Liver (tissue), 9 donors: ENCODE data around the gene PPM1J. TPM values are rescaled to one million over a fixed set of nuclear protein-coding genes. Genes with fewer than 3 reads are reported as not detected.

ENCODE experiments used
- DNase-seq: peaks from one replicate; pipeline ENCODE4 v3.0.0-alpha.2; 2017; ENCODE audit warnings: low spot score
- H3K27ac ChIP-seq, 2 donors: one replicate each; pipeline ENCODE4 v1.7.0; 2013; ENCODE audit warnings: inconsistent platforms in 2 of 2, low read length in 2 of 2, control low read depth in 1 of 2, low read depth in 1 of 2, mild to moderate bottlenecking in 1 of 2
- H3K27me3 ChIP-seq, 4 donors: one replicate each; pipeline versions ENCODE4 v1.6.1 to v1.7.0; 2013; ENCODE audit warnings: low read length in 3 of 4, inconsistent platforms in 1 of 4, mild to moderate bottlenecking in 1 of 4, moderate library complexity in 1 of 4; ENCODE audit not compliant: control insufficient read depth in 4 of 4, insufficient read depth in 4 of 4
- H3K36me3 ChIP-seq, 4 donors: one replicate each; pipeline versions ENCODE4 v1.6.1 to v1.7.0; 2013; ENCODE audit warnings: low read length in 3 of 4, mild to moderate bottlenecking in 3 of 4, low read depth in 1 of 4, moderate library complexity in 1 of 4; ENCODE audit not compliant: control insufficient read depth in 4 of 4, insufficient read depth in 3 of 4
- H3K4me1 ChIP-seq, 4 donors: one replicate each; pipeline versions ENCODE4 v1.6.1 to v1.7.0; 2013; ENCODE audit warnings: low read length in 3 of 4, mild to moderate bottlenecking in 3 of 4, moderate library complexity in 1 of 4; ENCODE audit not compliant: control insufficient read depth in 4 of 4, insufficient read depth in 4 of 4
- H3K4me3 ChIP-seq, 3 donors: one replicate each; pipeline versions ENCODE4 v1.6.1 to v1.7.0; 2013; ENCODE audit warnings: low read length in 3 of 3, control low read depth in 1 of 3, low read depth in 1 of 3, mild to moderate bottlenecking in 1 of 3
- H3K9ac ChIP-seq, 2 donors: one replicate each; pipeline ENCODE4 v1.7.0; 2013; ENCODE audit warnings: low read length in 2 of 2, mild to moderate bottlenecking in 2 of 2, moderate library complexity in 2 of 2, control low read depth in 1 of 2, low read depth in 1 of 2
- H3K9me3 ChIP-seq, 4 donors: one replicate each; pipeline versions ENCODE4 v1.6.1 to v1.7.0; 2013; ENCODE audit warnings: low read length in 3 of 4; ENCODE audit not compliant: control insufficient read depth in 4 of 4
- CTCF ChIP-seq: fragments of 150-350 bp; IDR thresholded peaks from 2 replicates; pipeline ENCODE4 v1.5.1; 2017; ENCODE audit warnings: improper control_type of control experiment, low read depth, low read length; ENCODE audit not compliant: missing input control
- EGR1 ChIP-seq, 2 donors: IDR thresholded peaks; 2 replicates each; pipeline ENCODE4 v1.6.1; 2016 to 2018; ENCODE audit warnings: antibody characterized with exemption in 2 of 2, low read depth in 2 of 2
- FOXA1 ChIP-seq: IDR thresholded peaks from 2 replicates; pipeline ENCODE4 v1.6.1; 2016; ENCODE audit warnings: antibody characterized with exemption
- FOXA2 ChIP-seq: IDR thresholded peaks from 2 replicates; pipeline ENCODE4 v1.6.1; 2016; ENCODE audit warnings: antibody characterized with exemption
- GABPA ChIP-seq, 2 donors: IDR thresholded peaks in 1 of 2; conservative IDR thresholded peaks in 1 of 2; 2 replicates each; pipeline ENCODE4 v1.6.1; 2016; ENCODE audit warnings: antibody characterized with exemption in 2 of 2, mild to moderate bottlenecking in 1 of 2, moderate library complexity in 1 of 2
- HNF4A ChIP-seq, 2 donors: conservative IDR thresholded peaks; 2 replicates each; pipeline ENCODE4 v1.6.1; 2016; ENCODE audit warnings: antibody characterized with exemption in 2 of 2, mild to moderate bottlenecking in 2 of 2
- HNF4G ChIP-seq: IDR thresholded peaks from 2 replicates; pipeline ENCODE4 v1.6.1; 2016; ENCODE audit warnings: antibody characterized with exemption
- JUND ChIP-seq, 2 donors: IDR thresholded peaks; 2 replicates each; pipeline ENCODE4 v1.6.1; 2016; ENCODE audit warnings: antibody characterized with exemption in 2 of 2
- MAX ChIP-seq: IDR thresholded peaks from 2 replicates; pipeline ENCODE4 v1.6.1; 2016; ENCODE audit warnings: antibody characterized with exemption
- NR2F2 ChIP-seq: IDR thresholded peaks from 2 replicates; pipeline ENCODE4 v1.6.1; 2016; ENCODE audit warnings: antibody characterized with exemption
- RAD21 ChIP-seq, 2 donors: IDR thresholded peaks; 2 replicates each; pipeline ENCODE4 v1.6.1; 2016; ENCODE audit warnings: antibody characterized with exemption in 2 of 2, mild to moderate bottlenecking in 2 of 2
- REST ChIP-seq: IDR thresholded peaks from 2 replicates; pipeline ENCODE4 v1.6.1; 2016; ENCODE audit warnings: antibody characterized with exemption, mild to moderate bottlenecking
- RXRA ChIP-seq, 2 donors: IDR thresholded peaks; 2 replicates each; pipeline ENCODE4 v1.6.1; 2017 to 2018; ENCODE audit warnings: antibody characterized with exemption in 2 of 2, mild to moderate bottlenecking in 1 of 2
- SP1 ChIP-seq: IDR thresholded peaks from 2 replicates; pipeline ENCODE4 v1.6.1; 2018; ENCODE audit warnings: antibody characterized with exemption, mild to moderate bottlenecking
- TAF1 ChIP-seq: conservative IDR thresholded peaks from 2 replicates; pipeline ENCODE4 v1.6.1; 2016; ENCODE audit warnings: antibody characterized with exemption, mild to moderate bottlenecking
- YY1 ChIP-seq: IDR thresholded peaks from 2 replicates; pipeline ENCODE4 v1.6.1; 2016; ENCODE audit warnings: antibody characterized with exemption, mild to moderate bottlenecking
- WGBS: extraction: QIAGEN DNeasy Blood & Tissue Kit; methylation state at CpG from one replicate; pipeline ENCODE4 v1.1.7; 2013; 5-methylcytosine and 5-hydroxymethylcytosine counted together
- polyA plus RNA-seq, 2 donors: library from polyadenylated mRNA; stranded (reverse) in 1 of 2; unstranded in 1 of 2; fragments of 200-250 nt in 1 of 2; fragments of >200 nt in 1 of 2; fragmentation: Nextera tagmentation in 1 of 2; extraction: Ambion mirVana in 1 of 2; gene quantifications; one replicate each; pipeline versions ENCODE4 v1.2.1 to v1.2.3, GENCODE V29; 2013 to 2015
- total RNA-seq, 2 donors: library from RNA; depleted of rRNA; stranded (reverse); fragments of >200 nt; gene quantifications; one replicate each; pipeline ENCODE4 v1.2.3, GENCODE V29; 2014
- TF ChIP-seq, protein P1 (sequence below): IDR thresholded peaks from 2 replicates; pipeline ENCODE4 v1.6.1; 2016; ENCODE audit warnings: antibody characterized with exemption
- TF ChIP-seq, protein P2 (sequence below): IDR thresholded peaks from 2 replicates; pipeline ENCODE4 v1.6.1; 2016; ENCODE audit warnings: antibody characterized with exemption
- donor health status: healthy.
- donor health status: healthy.
- donor health status: healthy.
- donor health status: healthy.
- donor health status: healthy.

Gene PPM1J
- total and polyA plus RNA-seq, 4 donors: 0.08 to 0.17 TPM; not detected in 2

DNA sequence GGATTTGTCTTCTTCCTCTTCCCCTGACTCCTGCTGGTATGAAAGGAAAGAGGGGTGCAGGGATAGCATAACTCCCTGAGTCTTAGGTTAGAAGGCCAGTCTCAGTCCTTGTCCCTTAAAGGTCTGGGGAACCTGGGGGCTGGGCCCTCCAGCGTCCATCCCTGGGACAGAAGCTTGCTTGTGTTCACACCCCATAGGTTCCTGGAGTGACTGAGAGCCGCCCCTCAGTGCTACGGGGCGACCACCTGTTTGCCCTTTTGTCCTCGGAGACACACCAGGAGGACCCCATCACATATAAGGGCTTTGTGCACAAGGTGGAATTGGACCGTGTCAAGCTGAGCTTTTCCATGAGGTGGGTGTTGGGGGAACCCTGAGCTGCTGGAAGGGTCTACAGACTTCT is 21.3 kb downstream of the PPM1J start:
- DNase-seq: no peak
- no peak for TF ChIP-seq NR2F2
- Histone ChIP-seq H3K9me3 (no peaks in the 10 kb centered on the region), H3K4me1 (peaks cover 4 to 11% (median 9%) of the 10 kb centered on the region in 4 donors), H3K27ac (no peak overlapping the region), H3K27me3 (no peaks in the 10 kb centered on the region), H3K36me3 (peaks cover 4 to 61% (median 29%) of the 10 kb centered on the region in 4 donors), H3K4me3 (no peak overlapping the region), H3K9ac (no peak overlapping the region)
- WGBS: 89% methylated on average over 6 of the region's 6 CpGs

DNA sequence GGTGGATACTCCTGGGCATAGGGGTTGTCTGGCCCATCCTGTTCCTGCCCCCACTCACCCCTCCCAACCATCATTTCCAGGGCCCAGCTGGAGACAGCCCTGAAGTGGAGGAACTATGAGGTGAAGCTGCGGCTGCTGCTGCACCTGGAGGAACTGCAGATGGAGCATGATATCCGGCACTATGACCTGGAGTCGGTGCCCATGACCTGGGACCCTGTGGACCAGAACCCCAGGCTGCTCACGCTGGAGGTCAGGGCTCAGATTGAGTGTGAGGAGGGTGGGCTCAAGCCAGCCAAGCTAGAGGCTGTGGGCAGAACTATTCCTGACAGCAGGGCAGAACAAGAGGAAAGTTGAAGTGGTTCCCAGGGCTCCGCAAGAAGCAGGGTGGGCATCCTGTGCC is 22.5 kb downstream of the PPM1J start:
- H3K27me3 ChIP-seq: no peaks in the 10 kb centered on the region
- H3K27ac ChIP-seq: no peak overlapping the region
- H3K36me3 ChIP-seq: peaks cover 4 to 61% (median 32%) of the 10 kb centered on the region in 4 donors
- DNase-seq: peak; percentile 27
- H3K4me1 ChIP-seq: no peaks in the 10 kb centered on the region
- no peak overlapping the region for H3K4me3 ChIP-seq
- TF ChIP-seq, protein P1, sequence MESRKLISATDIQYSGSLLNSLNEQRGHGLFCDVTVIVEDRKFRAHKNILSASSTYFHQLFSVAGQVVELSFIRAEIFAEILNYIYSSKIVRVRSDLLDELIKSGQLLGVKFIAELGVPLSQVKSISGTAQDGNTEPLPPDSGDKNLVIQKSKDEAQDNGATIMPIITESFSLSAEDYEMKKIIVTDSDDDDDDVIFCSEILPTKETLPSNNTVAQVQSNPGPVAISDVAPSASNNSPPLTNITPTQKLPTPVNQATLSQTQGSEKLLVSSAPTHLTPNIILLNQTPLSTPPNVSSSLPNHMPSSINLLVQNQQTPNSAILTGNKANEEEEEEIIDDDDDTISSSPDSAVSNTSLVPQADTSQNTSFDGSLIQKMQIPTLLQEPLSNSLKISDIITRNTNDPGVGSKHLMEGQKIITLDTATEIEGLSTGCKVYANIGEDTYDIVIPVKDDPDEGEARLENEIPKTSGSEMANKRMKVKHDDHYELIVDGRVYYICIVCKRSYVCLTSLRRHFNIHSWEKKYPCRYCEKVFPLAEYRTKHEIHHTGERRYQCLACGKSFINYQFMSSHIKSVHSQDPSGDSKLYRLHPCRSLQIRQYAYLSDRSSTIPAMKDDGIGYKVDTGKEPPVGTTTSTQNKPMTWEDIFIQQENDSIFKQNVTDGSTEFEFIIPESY: no peak
- no peak for TF ChIP-seq NR2F2
- TF ChIP-seq, protein P2, sequence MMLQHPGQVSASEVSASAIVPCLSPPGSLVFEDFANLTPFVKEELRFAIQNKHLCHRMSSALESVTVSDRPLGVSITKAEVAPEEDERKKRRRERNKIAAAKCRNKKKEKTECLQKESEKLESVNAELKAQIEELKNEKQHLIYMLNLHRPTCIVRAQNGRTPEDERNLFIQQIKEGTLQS: no peak
- no peak for TF ChIP-seq RAD21 (IDR thresholded peaks at IDR 0.05)
- TF ChIP-seq JUND (IDR thresholded peaks at IDR 0.05): no peak
- TF ChIP-seq FOXA2: no peak
- no peak for TF ChIP-seq HNF4G
- TF ChIP-seq YY1: no peak
- no peak for TF ChIP-seq HNF4A (conservative IDR thresholded peaks at IDR 0.05)
- no peak for TF ChIP-seq REST
- no peak for TF ChIP-seq RXRA (IDR thresholded peaks at IDR 0.05)
- no peak for TF ChIP-seq CTCF
- TF ChIP-seq MAX: no peak
- TF ChIP-seq GABPA (IDR thresholded peaks at IDR 0.05 in 1 of 2, conservative IDR thresholded peaks at IDR 0.05 in 1 of 2): no peak
- no peak for TF ChIP-seq TAF1
- TF ChIP-seq EGR1 (IDR thresholded peaks at IDR 0.05; ENCODE audit: low read depth in 2 of 2): no peak
- TF ChIP-seq SP1: no peak
- no peak for TF ChIP-seq FOXA1
- no peak overlapping the region for H3K9ac ChIP-seq
- 96% methylated on average over 5 of the region's 5 CpGs for WGBS
- H3K9me3 ChIP-seq: no peaks in the 10 kb centered on the region
